ENCODE data around the gene CDH23.

The CDH23 gene

DNA sequence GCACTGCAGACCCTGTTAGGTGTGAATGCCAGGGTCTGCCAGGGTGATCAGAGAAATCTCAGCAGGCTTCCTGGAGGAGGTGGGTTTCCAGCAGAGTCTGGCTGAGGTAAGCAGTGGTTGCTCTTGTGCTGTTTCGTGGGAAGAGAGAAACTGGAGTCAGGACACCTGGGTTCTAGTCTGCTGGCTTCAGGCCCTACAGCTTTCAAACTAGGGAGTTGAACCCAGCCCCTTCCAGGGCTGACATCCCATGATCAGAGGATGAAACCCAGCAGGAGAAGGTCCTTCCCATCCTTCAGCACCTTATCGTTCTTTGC is 116.8 kb downstream of the CDH23 start:
- TF ChIP-seq, protein P1, sequence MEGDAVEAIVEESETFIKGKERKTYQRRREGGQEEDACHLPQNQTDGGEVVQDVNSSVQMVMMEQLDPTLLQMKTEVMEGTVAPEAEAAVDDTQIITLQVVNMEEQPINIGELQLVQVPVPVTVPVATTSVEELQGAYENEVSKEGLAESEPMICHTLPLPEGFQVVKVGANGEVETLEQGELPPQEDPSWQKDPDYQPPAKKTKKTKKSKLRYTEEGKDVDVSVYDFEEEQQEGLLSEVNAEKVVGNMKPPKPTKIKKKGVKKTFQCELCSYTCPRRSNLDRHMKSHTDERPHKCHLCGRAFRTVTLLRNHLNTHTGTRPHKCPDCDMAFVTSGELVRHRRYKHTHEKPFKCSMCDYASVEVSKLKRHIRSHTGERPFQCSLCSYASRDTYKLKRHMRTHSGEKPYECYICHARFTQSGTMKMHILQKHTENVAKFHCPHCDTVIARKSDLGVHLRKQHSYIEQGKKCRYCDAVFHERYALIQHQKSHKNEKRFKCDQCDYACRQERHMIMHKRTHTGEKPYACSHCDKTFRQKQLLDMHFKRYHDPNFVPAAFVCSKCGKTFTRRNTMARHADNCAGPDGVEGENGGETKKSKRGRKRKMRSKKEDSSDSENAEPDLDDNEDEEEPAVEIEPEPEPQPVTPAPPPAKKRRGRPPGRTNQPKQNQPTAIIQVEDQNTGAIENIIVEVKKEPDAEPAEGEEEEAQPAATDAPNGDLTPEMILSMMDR (IDR thresholded peaks at IDR 0.05) = no peak

- TF ChIP-seq, protein P1 (IDR thresholded peaks at IDR 0.05) = no peak
These were observed 117.2 kb downstream of the CDH23 start for GRCh38 chr10:71513936-71514335.

GRCh38 chr10:71515531-71516172 is 118.9 kb downstream of the CDH23 start:
- TF ChIP-seq, protein P1 (IDR thresholded peaks at IDR 0.05) = no peak

DNA sequence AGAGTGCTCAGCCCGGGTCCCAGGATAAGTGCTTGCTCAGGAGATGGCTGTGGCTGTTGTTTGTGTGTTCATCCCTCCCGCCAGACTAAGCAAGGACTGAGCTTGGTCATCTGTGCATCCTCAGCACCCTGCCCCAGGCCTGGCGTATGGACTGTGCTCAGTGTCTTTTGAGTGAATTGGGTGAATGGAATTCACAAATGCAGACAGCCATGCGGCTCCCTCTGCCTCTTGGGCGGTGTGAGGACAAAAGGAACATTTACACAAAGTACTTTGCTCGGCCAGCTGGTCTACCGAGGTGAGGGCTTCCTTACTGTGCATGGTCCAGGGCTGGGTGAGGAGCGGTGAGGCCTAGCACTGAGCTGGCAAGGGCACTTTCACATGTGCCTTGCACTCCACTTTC is 120.2 kb downstream of the CDH23 start:
- TF ChIP-seq, protein P1 (IDR thresholded peaks at IDR 0.05) = no peak

GRCh38 chr10:71517298-71518169 is 120.8 kb downstream of the CDH23 start:
- TF ChIP-seq, protein P1 (IDR thresholded peaks at IDR 0.05) = no peak

- TF ChIP-seq, protein P1 (IDR thresholded peaks at IDR 0.05) = no peak
These were observed 123.3 kb downstream of the CDH23 start for GRCh38 chr10:71520042-71520441.

DNA sequence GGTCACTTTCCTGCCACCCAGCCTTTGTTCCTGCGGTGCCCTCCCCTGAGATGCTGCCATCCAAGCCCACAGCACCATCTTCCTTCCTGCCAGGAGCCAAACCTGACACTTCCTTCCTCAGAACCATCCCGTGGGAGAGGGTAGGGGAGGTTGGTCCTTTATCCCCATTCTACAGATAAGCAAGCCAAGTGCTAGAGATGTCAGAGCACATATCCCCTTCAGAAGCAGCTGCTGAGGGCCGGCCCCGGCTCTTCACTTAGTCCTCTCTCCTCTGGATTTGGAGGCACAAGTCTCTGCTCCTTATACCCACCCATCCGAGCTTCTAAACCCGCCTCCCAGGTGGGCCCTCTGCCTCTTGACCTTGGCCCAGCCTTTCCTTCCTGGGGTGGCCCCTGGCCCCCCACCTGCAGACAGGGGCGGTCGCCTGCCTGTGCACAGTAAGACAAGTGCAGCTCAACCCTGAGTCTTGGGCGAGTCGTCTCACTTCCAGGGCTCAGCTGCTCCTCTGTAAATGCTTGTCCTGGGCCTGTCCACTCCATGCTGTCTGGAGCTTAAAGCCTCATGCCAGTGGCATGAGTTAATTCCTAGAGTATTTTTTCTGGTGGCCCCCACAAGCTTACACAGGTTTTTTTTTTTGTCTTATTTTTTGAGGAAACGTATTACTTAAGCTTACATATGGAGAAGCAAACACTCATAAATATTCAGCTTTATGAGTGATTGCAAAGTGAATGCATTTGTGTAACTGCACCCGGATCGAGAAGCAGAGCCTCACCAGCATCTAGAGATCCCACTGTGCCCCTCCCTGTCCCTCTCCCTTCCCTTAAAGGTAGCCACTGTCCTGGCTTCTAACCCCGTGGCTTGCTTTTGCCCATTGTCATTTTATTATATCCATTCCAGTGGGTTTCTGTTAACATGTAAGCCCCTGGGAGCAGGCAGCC is 125.1 kb downstream of the CDH23 start:
- TF ChIP-seq, protein P1 (IDR thresholded peaks at IDR 0.05) = no peak

All from LNCAP (cell line).